Measurements from ENCODE around the gene TBXA2R.

DNA sequence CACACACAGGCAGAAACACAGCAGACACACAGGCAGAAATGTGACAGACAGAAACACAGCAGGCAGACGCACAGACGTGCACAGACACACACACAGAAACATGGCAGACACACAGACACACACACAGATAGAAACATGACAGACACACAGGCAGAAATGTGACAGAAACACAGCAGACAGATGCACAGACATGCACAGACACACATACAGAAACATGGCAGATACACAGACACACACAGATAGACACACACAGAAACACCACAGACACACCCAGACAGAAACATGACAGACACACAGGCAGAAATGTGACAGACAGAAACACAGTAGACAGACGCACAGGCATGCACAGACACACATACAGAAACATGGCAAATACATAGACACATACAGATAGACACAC, 1.3 kb downstream of the TBXA2R start:
- TF ChIP-seq, protein P1, sequence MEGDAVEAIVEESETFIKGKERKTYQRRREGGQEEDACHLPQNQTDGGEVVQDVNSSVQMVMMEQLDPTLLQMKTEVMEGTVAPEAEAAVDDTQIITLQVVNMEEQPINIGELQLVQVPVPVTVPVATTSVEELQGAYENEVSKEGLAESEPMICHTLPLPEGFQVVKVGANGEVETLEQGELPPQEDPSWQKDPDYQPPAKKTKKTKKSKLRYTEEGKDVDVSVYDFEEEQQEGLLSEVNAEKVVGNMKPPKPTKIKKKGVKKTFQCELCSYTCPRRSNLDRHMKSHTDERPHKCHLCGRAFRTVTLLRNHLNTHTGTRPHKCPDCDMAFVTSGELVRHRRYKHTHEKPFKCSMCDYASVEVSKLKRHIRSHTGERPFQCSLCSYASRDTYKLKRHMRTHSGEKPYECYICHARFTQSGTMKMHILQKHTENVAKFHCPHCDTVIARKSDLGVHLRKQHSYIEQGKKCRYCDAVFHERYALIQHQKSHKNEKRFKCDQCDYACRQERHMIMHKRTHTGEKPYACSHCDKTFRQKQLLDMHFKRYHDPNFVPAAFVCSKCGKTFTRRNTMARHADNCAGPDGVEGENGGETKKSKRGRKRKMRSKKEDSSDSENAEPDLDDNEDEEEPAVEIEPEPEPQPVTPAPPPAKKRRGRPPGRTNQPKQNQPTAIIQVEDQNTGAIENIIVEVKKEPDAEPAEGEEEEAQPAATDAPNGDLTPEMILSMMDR (IDR thresholded peaks at IDR 0.05; ENCODE audit: insufficient read depth, low read length, poor library complexity, severe bottlenecking): no peak
- TF ChIP-seq EZH2phosphoT487 (conservative IDR thresholded peaks at IDR 0.05; ENCODE audit: low read length): no peak

All from SU-DHL-6 (cell line).